Fibroblast of the aortic adventitia (primary cell): ENCODE data around the gene WHAMM. TPM values are rescaled to one million over a fixed set of nuclear protein-coding genes. Genes with fewer than 3 reads are reported as not detected.

Experiments used
- DNase-seq: peaks from one replicate; pipeline ENCODE4 v3.0.0-alpha.2; 2010; ENCODE audit warnings: low read depth
- H3K4me3 ChIP-seq: 2 replicates; pipeline ENCODE4 v1.5.1; 2011; ENCODE audit warnings: low read depth, mild to moderate bottlenecking, control low read depth, low read length, moderate library complexity
- CTCF ChIP-seq: IDR thresholded peaks from 2 replicates; pipeline ENCODE4 v1.5.1; 2011; ENCODE audit warnings: mild to moderate bottlenecking, low read length, control low read depth, inconsistent platforms; ENCODE audit not compliant: insufficient read depth
- total RNA-seq: library from RNA; depleted of rRNA; stranded (reverse); fragments of >200 nt; gene quantifications from 2 replicates; pipeline ENCODE4 v1.2.3, GENCODE V29; 2012; ENCODE audit warnings: low replicate concordance

Gene WHAMM
- total RNA-seq, 1 donor: 4.4 TPM

GRCh38 chr15:82799183-82799841, 10.1 kb upstream of the WHAMM start:
- no peak overlapping the region for H3K4me3 ChIP-seq
- no peak for DNase-seq
- no peak for TF ChIP-seq CTCF

DNA sequence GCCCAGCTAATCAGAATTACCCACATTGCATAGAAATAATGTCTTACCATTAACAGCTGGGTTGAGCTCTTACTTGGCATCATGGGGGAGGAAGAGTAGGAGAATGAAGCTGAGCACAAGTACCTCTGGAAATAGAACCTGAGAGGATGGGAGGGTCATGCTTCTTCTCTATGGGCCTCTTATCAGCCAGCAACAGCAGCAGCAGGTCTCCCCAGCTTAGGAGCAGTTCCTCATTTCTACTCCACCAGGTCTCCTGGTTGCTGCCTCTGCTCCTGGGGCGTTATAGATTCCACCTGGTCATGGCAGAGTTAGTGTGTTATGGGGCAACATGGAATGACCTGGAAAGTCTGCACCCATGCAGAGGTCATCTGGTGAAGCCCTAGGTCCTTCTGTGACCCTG, 6.9 kb upstream of the WHAMM start:
- no peak for DNase-seq
- H3K4me3 ChIP-seq: no peak overlapping the region
- TF ChIP-seq CTCF: no peak

GRCh38 chr15:82803793-82804574, 5.4 kb upstream of the WHAMM start:
- no peak overlapping the region for H3K4me3 ChIP-seq
- TF ChIP-seq CTCF: no peak
- DNase-seq: peak; percentile 25

GRCh38 chr15:82804575-82804949, 4.9 kb upstream of the WHAMM start:
- DNase-seq: peak; percentile 34
- no peak for TF ChIP-seq CTCF

DNA sequence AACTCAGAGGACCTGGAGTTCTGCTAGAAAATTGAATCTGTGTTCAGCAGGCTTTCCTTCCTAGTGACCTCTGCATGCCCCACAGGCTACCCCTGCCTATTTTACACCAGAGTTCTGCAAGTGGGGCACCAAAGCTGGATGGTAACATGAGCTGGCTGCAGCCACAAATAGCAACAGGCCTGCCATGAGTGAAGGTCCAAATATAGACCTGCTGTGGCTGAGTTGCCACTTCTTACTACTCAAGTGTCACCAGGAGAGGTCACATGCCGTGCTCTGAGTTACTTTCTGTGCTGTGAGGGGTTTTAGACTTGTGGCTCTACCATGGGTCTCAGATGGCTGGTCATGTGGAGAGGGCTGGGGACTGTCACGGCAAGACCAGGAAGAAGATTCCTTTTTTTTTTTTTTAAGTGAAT, 3.4 kb upstream of the WHAMM start, which contains the start of gene FSD2:
Gene FSD2 (minus strand): TSS at position 76 of the 413 bp plus-strand sequence. CDS start 18,679 bp downstream, outside the sequence.
- no peak within 1 kb of the TSS for H3K4me3 ChIP-seq
- DNase-seq: no peak
- no peak for TF ChIP-seq CTCF

More at GRCh38 chr15:82804575-82804949, 4.9 kb upstream of the WHAMM start:
- H3K4me3 ChIP-seq: no peak overlapping the region

DNA sequence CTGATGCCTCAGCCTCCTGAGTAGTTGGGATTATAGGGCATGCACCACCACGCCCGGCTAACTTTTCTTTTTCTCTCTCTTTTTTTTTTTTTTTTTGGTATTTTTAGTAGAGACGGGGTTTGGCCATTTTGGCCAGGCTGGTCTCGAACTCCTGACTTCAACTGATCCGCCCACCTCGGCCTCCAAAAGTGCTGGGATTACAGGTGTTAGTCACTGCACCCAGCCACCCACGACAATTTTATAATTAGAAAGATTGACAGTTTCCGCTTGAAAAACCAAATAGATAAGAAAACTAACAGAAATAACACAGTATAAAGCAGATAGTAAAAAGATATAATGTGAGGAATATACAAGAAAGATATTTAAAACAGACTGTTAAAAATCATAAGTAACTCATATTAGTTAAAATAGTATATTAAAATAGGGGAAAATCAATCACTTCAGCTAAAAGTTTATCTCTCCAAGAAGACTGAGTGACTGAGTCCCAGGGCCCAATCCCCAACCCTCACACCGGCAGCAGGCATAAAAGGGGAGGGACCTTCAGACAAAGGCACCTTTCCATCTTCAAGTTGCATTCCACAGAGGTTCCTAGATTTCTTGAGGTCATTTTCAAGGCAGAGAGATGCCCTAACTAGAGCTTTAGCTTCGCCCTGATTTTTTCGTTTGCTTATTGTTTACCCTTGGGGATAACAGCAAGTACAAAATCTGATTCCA, 1.4 kb upstream of the WHAMM start:
- no peak for TF ChIP-seq CTCF
- H3K4me3 ChIP-seq: no peak overlapping the region
- DNase-seq: no peak
